Muscle layer of colon (tissue), 2 donors: ENCODE data around the gene APBA2.
"Not testable (repeated sequence)": the region's sequence is repeated elsewhere in the genome, so short reads cannot be mapped to it uniquely, and the experiment has no call there.

Source experiments
- H3K27ac ChIP-seq: one replicate; pipeline ENCODE4 v1.7.0; 2013; ENCODE audit warnings: low read depth, mild to moderate bottlenecking, low read length, moderate library complexity
- H3K27me3 ChIP-seq, 2 donors: one replicate each; pipeline ENCODE4 v1.7.0; 2013; ENCODE audit warnings: low read length in 2 of 2, mild to moderate bottlenecking in 2 of 2; ENCODE audit not compliant: insufficient read depth in 2 of 2, control insufficient read depth in 1 of 2
- H3K36me3 ChIP-seq: one replicate; pipeline ENCODE4 v1.7.0; 2013; ENCODE audit warnings: mild to moderate bottlenecking, low read length; ENCODE audit not compliant: insufficient read depth
- H3K4me1 ChIP-seq: one replicate; pipeline ENCODE4 v1.7.0; 2013; ENCODE audit warnings: mild to moderate bottlenecking, low read length; ENCODE audit not compliant: insufficient read depth
- H3K4me3 ChIP-seq, 2 donors: one replicate each; pipeline ENCODE4 v1.7.0; 2013; ENCODE audit warnings: low read length in 2 of 2, low read depth in 1 of 2, mild to moderate bottlenecking in 1 of 2, moderate library complexity in 1 of 2
- H3K9ac ChIP-seq: one replicate; pipeline ENCODE4 v1.7.0; 2013; ENCODE audit warnings: low read length
- H3K9me3 ChIP-seq: one replicate; pipeline ENCODE4 v1.7.0; 2013; ENCODE audit warnings: mild to moderate bottlenecking, low read length
- donor health status: abdominal sarcoma.
- donor health status: Adenocarcinoma of cecum.

The APBA2 gene

GRCh38 chr15:29143909-29144635, 258.3 kb downstream of the APBA2 start:
- Histone ChIP-seq H3K9ac (no peak overlapping the region), H3K36me3 (no peaks in the 10 kb centered on the region), H3K4me1 (peaks cover 6% of the 10 kb centered on the region), H3K4me3 (no peak overlapping the region), H3K27me3 (peaks cover 0 to 3% of the 10 kb centered on the region in 2 donors), H3K9me3 (no peaks in the 10 kb centered on the region), H3K27ac (no peak overlapping the region)

- no peak overlapping the region for H3K4me3 ChIP-seq
- no peaks in the 10 kb centered on the region for H3K36me3 ChIP-seq
- H3K9ac ChIP-seq, result no peak overlapping the region
- H3K4me1 ChIP-seq, result no peaks in the 10 kb centered on the region
- H3K27me3 ChIP-seq, result no peaks in the 10 kb centered on the region
- no peak overlapping the region for H3K27ac ChIP-seq
- no peaks in the 10 kb centered on the region for H3K9me3 ChIP-seq
These were observed 263.9 kb downstream of the APBA2 start for GRCh38 chr15:29149738-29150075.

- Histone ChIP-seq H3K9ac (no peak overlapping the region), H3K36me3 (no peaks in the 10 kb centered on the region), H3K9me3 (no peaks in the 10 kb centered on the region), H3K4me1 (no peaks in the 10 kb centered on the region), H3K27ac (no peak overlapping the region), H3K4me3 (no peak overlapping the region), H3K27me3 (no peaks in the 10 kb centered on the region)
These were observed 265.0 kb downstream of the APBA2 start for GRCh38 chr15:29150515-29151483.

- no peaks in the 10 kb centered on the region for H3K9me3 ChIP-seq
- H3K9ac ChIP-seq, result no peak overlapping the region
- H3K4me3 ChIP-seq, result no peak overlapping the region
- no peaks in the 10 kb centered on the region for H3K4me1 ChIP-seq
- no peaks in the 10 kb centered on the region for H3K36me3 ChIP-seq
- no peak overlapping the region for H3K27ac ChIP-seq
- H3K27me3 ChIP-seq, result no peaks in the 10 kb centered on the region
These were observed 265.7 kb downstream of the APBA2 start for GRCh38 chr15:29151484-29151857.

- no peaks in the 10 kb centered on the region for H3K4me1 ChIP-seq
- H3K4me3 ChIP-seq, result no peak overlapping the region
- no peak overlapping the region for H3K27ac ChIP-seq
- H3K9me3 ChIP-seq, result no peaks in the 10 kb centered on the region
- H3K9ac ChIP-seq, result no peak overlapping the region
- no peaks in the 10 kb centered on the region for H3K27me3 ChIP-seq
- no peaks in the 10 kb centered on the region for H3K36me3 ChIP-seq
These were observed 270.7 kb downstream of the APBA2 start for GRCh38 chr15:29156521-29156920.

GRCh38 chr15:29159771-29160455, 274.1 kb downstream of the APBA2 start:
- Histone ChIP-seq H3K27ac (no peak overlapping the region), H3K4me1 (no peaks in the 10 kb centered on the region), H3K4me3 (no peak overlapping the region), H3K27me3 (no peaks in the 10 kb centered on the region), H3K9me3 (no peaks in the 10 kb centered on the region), H3K9ac (no peak overlapping the region), H3K36me3 (no peaks in the 10 kb centered on the region)

DNA sequence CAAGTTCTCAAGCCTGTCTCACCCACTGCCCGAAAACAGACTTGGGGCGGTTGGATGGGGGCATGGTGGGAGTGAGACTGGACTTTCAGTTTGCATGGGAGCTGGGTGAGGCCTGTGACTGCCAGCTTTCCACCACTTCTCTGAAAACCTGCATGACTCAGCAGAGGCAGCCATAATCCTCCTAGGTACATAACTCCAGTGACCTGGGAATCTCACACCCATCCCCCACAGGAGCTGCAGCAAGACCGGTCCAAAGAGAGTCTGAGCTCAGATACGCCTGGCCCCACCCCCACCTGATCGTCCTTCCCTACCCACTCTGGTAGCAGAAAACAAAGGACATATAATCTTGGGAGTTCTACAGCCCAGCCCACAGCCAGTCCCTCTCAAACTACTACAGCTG, 276.6 kb downstream of the APBA2 start:
- no peak overlapping the region for H3K4me3 ChIP-seq

GRCh38 chr15:29167122-29167521, 281.3 kb downstream of the APBA2 start:
- not testable (repeated sequence) for H3K9me3 ChIP-seq, H3K27me3 ChIP-seq, H3K36me3 ChIP-seq, H3K27ac ChIP-seq, H3K4me3 ChIP-seq, H3K9ac ChIP-seq, H3K4me1 ChIP-seq

More for the DNA sequence above, 276.6 kb downstream of the APBA2 start:
- Histone ChIP-seq H3K27me3 (no peaks in the 10 kb centered on the region), H3K9ac (no peak overlapping the region), H3K27ac (no peak overlapping the region), H3K9me3 (no peaks in the 10 kb centered on the region), H3K36me3 (no peaks in the 10 kb centered on the region), H3K4me1 (no peaks in the 10 kb centered on the region)
